NCI-H187 treated with DMSO at 0.1 percent for 48 hours (cell line): Measurements from ENCODE around the gene PHF23.

Experiments used
- DNase-seq: peaks from one replicate; lab custom pipeline; 2025; lab: John Stamatoyannopoulos, UW

PHF23 gene

GRCh38 chr17:7239091-7240027, at the start of gene PHF23:
Gene PHF23, minus strand, starts transcription at chr17:7239457. Its CDS starts 178 bp downstream, at chr17:7239279.
- DNase-seq, result peak; percentile 93

GRCh38 chr17:7285679-7286078, 46.4 kb upstream of the PHF23 start:
- no peak for DNase-seq

- no peak for DNase-seq
Measured at GRCh38 chr17:7284911-7285310, 45.7 kb upstream of the PHF23 start.

DNA sequence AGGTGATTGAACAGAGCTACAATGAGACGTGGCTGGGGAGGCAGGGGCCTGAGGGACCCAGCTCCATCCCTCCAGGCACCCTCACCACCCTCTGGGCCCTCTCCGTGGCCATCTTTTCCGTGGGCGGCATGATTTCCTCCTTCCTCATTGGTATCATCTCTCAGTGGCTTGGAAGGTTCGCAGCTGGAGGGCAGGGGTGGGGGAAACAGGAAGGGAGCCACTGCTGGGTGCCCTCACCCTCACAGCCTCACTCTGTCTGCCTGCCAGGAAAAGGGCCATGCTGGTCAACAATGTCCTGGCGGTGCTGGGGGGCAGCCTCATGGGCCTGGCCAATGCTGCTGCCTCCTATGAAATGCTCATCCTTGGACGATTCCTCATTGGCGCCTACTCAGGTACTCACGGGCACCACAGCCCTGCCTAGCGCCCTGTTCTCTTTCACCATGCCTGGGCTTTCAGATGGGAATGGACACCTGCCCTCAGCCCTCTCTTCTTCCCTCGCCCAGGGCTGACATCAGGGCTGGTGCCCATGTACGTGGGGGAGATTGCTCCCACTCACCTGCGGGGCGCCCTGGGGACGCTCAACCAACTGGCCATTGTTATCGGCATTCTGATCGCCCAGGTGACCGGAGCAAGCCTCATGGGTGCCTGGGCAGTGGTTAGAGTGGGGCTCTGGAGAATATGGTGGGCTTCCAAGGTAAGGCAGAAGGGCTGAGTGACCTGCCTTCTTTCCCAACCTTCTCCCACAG, 44.4 kb upstream of the PHF23 start:
- DNase-seq, result no peak

- no peak for DNase-seq
Measured at GRCh38 chr17:7282752-7283321, 43.6 kb upstream of the PHF23 start.

GRCh38 chr17:7281953-7282751, 42.9 kb upstream of the PHF23 start:
- no peak for DNase-seq

- peak; percentile 61 for DNase-seq
Measured at GRCh38 chr17:7281074-7281952, 42.1 kb upstream of the PHF23 start, which contains the start of gene SLC2A4. Gene SLC2A4, plus strand, starts transcription at chr17:7281718. Its CDS starts 217 bp downstream, at chr17:7281935.

DNA sequence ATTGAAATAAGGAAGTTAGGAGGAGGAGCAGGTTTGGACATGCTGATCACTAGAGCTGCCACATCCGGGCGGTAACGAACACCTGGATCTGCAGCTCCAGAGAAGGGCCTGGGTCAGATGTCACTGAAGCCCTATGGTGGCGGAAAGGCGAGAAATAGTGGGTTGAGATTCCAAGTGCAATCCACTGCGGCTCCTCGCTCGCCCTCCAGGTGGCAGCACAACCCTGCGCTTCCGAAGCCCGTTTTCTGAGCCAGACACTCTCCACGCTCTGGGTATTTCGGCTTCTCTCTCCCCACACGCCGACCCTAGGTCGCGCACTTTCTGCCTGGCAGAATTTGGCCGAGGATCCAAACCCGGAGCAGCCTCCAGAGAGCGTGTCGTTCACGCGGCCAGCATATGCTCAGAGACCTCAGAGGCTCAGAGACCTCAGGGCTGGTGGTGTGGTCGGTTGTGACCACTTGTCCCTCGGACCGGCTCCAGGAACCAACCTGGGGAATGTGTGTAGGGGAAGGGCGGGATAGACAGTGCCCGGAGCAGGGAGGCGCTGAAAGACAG, 41.3 kb upstream of the PHF23 start:
- DNase-seq, result no peak

GRCh38 chr17:7279448-7279847, 40.2 kb upstream of the PHF23 start:
- DNase-seq, result no peak

- DNase-seq, result no peak
Measured at GRCh38 chr17:7266784-7267183, 27.5 kb upstream of the PHF23 start.

DNA sequence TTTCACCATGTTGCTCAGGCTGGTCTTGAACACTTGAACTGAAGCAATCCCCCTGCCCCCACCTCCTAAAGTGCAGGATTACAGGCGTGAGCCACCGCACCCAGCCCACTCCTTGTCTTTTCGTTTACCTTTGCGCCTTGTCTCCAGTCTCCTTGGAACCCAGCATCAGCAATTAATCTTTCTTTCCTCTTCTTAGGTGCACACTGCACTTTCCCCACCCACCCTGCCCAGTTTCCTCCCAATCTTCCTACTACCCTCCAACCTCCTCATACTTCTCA, 24.5 kb upstream of the PHF23 start:
- no peak for DNase-seq

- no peak for DNase-seq
Measured at GRCh38 chr17:7262935-7263800, 23.9 kb upstream of the PHF23 start.

DNA sequence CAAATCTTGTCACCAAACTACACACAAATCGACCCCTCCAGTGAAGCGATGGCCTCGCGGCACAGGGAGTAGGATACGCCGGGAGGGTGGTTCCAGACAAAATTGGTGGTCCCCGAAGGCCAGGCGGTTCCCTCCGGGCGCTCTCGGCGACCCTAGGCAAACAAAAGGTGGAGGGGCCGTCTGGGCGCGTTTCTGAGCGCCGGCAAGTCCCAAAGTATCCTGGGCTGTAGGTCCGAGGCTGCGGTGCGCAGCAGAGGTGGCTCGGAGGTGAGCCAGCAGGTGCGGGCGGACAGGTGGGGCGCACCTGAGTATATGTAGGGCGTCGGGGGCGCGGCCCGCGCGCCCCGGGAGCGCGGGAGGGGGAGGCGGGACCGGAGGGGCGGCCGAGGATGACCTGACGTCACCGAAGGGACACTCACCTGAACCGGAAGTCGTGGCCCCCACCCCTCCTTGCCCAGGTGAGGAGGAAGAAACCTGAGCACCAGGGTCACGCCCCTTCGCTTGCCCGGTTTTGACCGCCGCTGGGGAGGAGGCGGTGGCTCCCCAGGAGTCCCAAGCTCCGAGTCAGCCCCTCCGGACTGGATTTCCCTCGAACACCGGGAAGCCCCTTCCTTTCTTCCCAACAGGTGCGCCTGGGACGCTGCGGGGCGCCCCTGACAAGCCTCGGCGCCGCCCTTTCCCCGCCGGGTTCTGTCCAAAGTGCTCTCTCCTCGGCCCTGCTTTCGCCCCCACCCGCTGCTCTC, 23.1 kb upstream of the PHF23 start, which contains the start of gene CLDN7:
CLDN7 (minus strand) TSS at position 287 of the 743 bp plus-strand sequence. CDS start 435 bp downstream, outside the sequence.
- peak; percentile 29 for DNase-seq

GRCh38 chr17:7261379-7262191, 22.3 kb upstream of the PHF23 start:
- DNase-seq, result no peak

DNA sequence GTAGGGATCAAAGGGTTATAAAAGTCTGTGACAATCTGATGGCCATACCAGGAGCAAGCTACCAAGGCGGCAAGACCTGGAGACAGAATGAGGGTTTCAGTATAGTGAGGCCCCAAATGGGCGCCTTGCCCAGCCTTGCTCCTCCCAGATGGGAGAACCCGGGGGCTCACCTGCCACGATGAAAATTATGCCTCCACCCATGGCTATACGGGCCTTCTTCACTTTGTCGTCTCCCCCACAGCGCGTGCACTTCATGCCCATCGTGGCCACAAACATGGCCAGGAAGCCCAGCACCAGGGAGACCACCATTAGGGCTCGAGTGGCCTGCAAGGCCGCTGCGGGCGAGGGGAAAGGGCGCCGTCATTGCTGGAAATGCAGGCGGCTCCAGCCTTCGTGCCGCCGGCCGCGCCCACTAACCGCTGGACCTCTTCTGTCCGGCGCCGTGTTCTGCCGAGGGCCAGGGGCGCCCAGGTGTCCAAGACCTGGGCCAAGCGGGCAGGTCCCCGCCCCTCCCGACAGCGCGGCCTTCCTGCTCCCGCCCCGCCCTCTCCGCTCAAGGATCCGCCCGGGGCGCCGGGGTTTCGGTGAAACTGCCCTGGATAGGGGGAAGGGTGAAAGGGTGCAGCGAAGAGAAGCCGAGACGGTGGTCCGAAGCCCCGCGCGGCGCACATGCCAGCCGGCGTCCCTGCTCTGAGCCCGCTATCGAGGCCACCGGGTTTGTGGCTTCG, 21.6 kb upstream of the PHF23 start:
- DNase-seq, result no peak

DNA sequence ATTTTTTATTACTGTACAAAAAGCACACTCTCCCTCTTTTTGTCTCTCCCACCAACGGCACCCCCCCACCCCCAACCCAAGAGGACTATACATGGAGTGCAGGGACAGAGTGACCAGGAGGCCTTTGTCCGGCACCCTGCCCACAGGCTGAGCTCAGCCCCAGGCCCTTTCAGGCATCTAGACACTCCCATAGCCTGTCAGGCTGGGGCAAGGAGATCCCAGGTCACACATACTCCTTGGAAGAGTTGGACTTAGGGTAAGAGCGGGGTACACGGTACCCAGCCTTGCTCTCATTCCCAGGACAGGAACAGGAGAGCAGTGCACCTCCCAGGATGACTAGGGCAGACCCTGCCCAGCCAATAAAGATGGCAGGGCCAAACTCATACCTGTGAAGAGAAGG, 20.9 kb upstream of the PHF23 start:
- DNase-seq, result no peak

DNA sequence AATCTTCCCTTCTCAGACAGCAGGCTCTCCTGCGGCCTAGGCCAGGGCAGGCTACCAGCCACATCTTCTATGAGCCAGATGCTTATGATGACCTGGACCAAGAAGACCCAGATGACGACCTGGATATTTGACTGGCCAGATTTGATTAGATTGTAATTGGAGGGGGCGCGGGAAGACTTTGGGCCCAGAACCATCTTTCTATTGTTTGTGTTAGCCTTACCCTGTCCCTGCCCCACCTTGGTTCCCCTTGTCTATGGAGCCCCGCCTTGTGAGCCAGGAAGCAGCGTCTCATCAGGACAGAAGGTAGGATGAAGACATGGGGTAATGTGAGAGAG, 20.3 kb upstream of the PHF23 start:
- DNase-seq, result no peak
